GM10248 (cell line): ENCODE measurements around the gene VWA5B1.

Experiments used
- CTCF ChIA-PET: fragments of 300-600 bp; sonication (Branson Sonifier 250); formaldehyde crosslinking; extraction: SDS; loops from one replicate; lab custom pipeline; 2021; ENCODE audit warnings: antibody characterized with exemption; lab: Yijun Ruan, JAX
- POLR2A ChIA-PET: fragments of 350-650 bp; sonication (Branson Sonifier 250); formaldehyde crosslinking; extraction: SDS; loops from one replicate; lab custom pipeline; 2020; ENCODE audit warnings: antibody characterized with exemption; lab: Yijun Ruan, JAX
- DNase-seq: peaks from one replicate; pipeline ENCODE4 v3.0.0; 2012; ENCODE audit errors: extremely low spot score
- CTCF ChIP-seq: IDR thresholded peaks from 2 replicates; pipeline ENCODE4 v1.5.1; 2012; ENCODE audit warnings: mild to moderate bottlenecking, low read depth; ENCODE audit errors: extremely low read depth, missing control alignments, control extremely low read depth

Gene VWA5B1

GRCh38 chr1:20348326-20348915 lies 57.7 kb downstream of the VWA5B1 start:
- DNase-seq = no peak
- CTCF ChIA-PET = no interaction called here
- POLR2A ChIA-PET = no interaction called here
- no peak for TF ChIP-seq CTCF

DNA sequence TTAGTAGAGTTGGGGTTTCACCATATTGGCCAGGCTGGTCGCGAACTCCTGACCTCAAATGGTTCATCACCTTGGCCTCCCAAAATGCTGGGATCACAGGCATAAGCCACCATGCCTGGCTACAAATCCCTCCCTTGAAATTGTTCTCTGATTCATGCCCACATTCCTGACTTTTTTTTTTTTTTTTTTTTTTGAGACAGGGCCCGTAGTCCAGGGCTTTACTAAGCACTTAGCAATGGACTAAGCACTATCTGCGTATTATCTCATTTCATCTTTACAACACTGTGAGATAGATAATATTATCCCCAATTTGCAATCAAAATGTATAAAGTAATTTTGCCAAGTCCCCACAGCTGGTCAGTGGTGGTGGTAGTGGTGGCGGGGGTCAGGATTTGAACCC lies 58.9 kb downstream of the VWA5B1 start:
- no peak for DNase-seq
- no peak for TF ChIP-seq CTCF
- CTCF ChIA-PET = no interaction called here
- POLR2A ChIA-PET = no interaction called here

- CTCF ChIA-PET = interaction anchor here (4.2 kb wide), 1 partner anchor 12 kb away, joined by 19 read pairs; no protein-coding TSS in a partner anchor
- TF ChIP-seq CTCF = no peak
- POLR2A ChIA-PET = no interaction called here
- no peak for DNase-seq
Measured at GRCh38 chr1:20349971-20350370, 59.3 kb downstream of the VWA5B1 start.

GRCh38 chr1:20350421-20350820 lies 59.7 kb downstream of the VWA5B1 start:
- POLR2A ChIA-PET = no interaction called here
- DNase-seq = no peak
- no peak for TF ChIP-seq CTCF

GRCh38 chr1:20351911-20352701 lies 61.4 kb downstream of the VWA5B1 start:
- CTCF ChIA-PET = interaction anchor here (4.2 kb wide), 1 partner anchor 10 kb away, joined by 19 read pairs; no protein-coding TSS in a partner anchor
- POLR2A ChIA-PET = no interaction called here
- DNase-seq = no peak
- TF ChIP-seq CTCF = no peak

More at GRCh38 chr1:20350421-20350820, 59.7 kb downstream of the VWA5B1 start:
- CTCF ChIA-PET = interaction anchor here (4.2 kb wide), 1 partner anchor 11 kb away, joined by 19 read pairs; no protein-coding TSS in a partner anchor

GRCh38 chr1:20353836-20354235 lies 63.2 kb downstream of the VWA5B1 start:
- no peak for TF ChIP-seq CTCF
- CTCF ChIA-PET = interaction anchor here (4.2 kb wide), 1 partner anchor 8 kb away, joined by 19 read pairs; no protein-coding TSS in a partner anchor
- DNase-seq = no peak
- POLR2A ChIA-PET = no interaction called here
